ENCODE measurements around the gene ELAPOR1.

DNA sequence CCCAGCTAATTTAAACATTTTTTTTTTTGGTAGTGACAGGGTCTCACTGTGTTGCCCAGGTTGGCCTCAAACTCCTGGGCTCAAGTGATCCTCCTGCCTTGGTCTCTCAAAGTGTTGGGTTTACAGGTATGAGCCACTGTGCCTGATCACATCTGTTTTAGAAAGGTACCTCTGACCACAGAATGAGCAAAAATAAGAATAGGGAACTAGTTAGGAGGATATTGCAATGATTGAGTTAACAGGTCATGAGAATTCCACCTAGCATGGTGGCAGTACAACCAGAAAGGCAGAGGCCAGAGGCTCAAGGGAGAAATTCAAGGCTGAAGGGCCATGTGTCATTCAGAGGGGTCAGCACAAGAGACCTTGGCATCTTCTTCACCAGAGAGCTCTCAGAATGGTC is 49.6 kb downstream of the ELAPOR1 start:
- TF ChIP-seq, protein P1, sequence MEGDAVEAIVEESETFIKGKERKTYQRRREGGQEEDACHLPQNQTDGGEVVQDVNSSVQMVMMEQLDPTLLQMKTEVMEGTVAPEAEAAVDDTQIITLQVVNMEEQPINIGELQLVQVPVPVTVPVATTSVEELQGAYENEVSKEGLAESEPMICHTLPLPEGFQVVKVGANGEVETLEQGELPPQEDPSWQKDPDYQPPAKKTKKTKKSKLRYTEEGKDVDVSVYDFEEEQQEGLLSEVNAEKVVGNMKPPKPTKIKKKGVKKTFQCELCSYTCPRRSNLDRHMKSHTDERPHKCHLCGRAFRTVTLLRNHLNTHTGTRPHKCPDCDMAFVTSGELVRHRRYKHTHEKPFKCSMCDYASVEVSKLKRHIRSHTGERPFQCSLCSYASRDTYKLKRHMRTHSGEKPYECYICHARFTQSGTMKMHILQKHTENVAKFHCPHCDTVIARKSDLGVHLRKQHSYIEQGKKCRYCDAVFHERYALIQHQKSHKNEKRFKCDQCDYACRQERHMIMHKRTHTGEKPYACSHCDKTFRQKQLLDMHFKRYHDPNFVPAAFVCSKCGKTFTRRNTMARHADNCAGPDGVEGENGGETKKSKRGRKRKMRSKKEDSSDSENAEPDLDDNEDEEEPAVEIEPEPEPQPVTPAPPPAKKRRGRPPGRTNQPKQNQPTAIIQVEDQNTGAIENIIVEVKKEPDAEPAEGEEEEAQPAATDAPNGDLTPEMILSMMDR (IDR thresholded peaks at IDR 0.05; ENCODE audit: poor library complexity, severe bottlenecking): no peak
- TF ChIP-seq EZH2 (IDR thresholded peaks at IDR 0.05; ENCODE audit: borderline replicate concordance, insufficient read depth, low read length, poor library complexity, severe bottlenecking) (no peak), POLR2AphosphoS5 (IDR thresholded peaks at IDR 0.05) (no peak), TAF1 (IDR thresholded peaks at IDR 0.05; ENCODE audit: low read depth) (no peak), RAD21 (conservative IDR thresholded peaks at IDR 0.05) (no peak)

Measured in neural cell (in vitro differentiated cells).